NCI-H2107 treated with DMSO at 0.1 percent for 48 hours (cell line): ENCODE data around the gene EME2.

Source experiments
- DNase-seq: peaks from one replicate; lab custom pipeline; 2025; ENCODE audit not compliant: unreplicated experiment; lab: John Stamatoyannopoulos, UW

The EME2 gene

DNA sequence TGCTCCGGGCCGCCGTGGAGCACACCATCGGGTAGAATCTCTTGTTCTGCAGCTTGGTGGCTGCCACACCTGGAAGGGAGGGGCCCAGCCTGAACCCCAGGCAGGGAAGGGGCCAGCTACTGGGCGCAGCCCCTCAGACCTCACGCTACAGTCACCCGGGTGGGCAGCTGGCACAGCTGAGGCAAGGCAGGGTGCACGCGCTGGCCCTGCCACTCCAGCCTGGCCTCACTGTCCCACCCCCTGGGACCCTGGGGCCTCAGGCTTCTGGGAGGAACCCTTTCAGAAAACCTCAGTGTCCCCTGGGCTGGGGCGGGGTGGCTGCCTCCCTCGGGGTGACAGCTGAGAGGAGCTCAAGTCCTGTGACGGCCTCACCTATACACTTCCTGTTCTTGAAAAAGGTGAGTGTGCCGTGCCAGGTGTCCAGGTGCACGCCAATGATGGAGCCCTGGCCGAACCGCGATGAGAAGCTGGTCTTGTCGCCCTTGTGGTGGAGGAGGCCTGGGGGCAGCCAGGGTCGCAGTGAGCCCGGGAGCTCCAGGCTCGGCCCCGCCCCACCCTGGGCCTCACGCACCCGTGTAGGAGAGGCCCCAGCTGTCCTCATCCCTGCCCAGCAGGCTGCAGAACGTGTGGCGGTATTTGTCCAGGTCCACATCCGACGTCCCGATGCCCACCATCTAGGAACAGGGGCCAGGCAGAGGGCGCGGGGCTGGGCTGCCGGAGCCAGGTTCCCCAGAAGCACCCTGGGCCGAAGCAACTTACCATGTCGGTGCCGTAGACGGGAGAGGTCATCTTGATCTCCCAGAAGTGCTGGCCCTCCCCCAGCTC lies 5.0 kb downstream of the EME2 start:
- no peak for DNase-seq

DNA sequence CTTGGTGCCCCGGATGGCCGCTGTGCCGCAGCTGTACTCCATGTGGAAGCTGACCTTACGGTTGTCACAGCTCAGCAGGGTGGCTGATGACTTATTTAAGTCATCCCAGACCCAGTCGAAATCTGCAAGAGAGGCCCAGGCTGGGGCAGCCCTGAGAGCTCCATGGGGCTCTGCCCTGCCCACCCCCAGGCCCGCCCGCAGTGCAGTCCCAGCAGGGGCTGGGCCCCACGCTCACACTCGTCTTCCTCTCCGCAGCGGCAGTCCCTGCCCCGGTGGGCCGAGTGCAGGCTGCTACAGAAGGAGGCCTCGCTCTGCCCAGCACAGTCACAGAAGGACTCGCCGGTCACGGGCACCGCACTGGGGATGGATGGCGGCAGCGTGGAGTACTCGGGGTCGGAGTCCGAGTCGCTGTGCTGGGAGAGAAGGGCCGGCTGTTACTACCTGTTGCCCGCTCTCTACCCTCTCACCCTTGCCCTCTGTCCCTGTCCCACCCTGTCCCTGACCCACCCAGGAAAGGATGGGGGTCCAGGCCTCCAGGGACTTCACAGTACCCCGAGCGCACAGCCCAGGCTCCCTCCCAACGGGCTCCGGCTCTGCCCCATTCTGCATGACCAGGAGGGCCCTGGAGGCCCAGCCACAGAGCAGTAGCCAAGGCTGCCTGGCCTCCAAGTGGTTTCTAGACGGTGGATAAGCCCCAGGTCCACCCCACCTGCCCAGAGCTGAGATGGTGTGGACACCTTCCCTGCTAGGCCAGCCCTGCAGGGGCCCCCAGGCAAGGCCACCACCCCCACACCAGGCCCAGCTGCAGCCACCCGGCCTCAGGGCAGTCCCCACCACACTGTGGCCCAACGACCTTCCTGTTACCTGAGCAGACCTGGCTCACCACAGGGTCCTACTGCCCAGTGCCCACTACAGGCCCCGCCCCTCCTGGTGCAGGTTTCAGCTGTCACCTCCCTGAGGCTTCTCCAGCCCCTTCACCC lies 5.9 kb downstream of the EME2 start:
- no peak for DNase-seq

DNA sequence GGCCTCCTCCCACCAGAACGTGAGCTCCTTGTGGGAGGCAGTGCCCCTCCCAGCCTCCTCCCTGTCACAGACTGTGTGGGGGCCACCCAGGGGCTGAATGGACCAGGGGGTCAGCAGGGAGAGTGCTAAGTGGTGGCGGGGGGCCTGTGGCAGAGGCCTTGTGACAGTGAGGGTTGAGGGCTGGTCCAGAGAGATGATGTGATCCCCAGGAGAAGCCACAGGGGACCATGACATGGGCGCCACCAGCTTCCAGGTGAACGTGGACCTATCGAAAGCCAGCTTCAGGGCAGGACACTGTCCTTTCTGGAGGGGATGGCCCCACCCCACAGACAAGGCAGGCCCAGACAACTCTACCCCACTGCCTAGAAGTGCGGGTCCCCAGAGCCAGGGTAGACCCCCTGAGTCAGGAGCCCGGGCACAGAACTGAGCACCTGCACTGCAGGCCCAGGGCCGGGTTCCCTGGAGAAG lies 6.7 kb downstream of the EME2 start:
- DNase-seq = no peak

DNA sequence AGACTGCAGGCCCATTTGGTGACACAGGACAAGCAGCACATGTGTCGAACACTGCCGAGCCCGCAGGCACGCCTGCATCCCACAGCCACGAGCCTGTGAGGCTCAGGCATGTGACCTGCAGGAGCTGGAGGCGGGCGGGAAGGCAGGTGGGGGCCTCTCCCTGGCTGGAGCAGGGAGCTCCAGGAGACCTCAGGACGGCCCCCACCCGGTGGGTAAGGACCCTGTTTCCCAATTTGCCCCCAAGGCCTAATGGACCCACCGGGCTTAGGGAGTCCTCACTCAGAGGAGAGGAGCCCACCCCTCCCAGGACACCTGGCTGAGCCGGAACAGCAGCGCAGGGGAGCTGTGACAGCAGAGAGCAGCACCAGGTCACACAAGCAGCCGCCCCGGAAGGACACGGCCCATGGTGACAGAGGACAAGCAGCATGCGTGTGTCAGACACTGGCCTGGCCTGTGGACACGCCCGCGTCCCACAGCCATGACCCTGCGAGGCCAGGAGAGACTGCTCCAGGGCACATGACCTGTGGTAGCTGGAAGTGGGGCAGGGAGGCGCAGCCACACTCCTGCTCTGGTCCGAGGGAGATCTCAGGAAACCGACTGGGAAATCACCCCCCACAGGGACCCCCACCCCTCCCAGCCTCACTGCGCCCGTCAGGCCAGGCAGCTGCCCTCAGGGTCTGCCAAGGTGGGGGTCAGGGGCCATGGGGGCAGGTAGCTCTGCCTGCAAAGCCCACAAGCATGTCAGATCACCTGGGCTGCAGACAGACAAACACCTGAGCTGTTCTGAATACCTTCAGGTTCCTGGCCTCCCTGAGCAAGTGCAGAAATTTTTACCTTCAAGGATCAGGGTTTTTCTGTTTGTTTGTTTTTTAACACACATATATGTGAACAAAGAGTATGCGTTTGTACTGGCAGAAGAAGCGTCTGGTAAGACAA lies 7.4 kb downstream of the EME2 start:
- no peak for DNase-seq

DNA sequence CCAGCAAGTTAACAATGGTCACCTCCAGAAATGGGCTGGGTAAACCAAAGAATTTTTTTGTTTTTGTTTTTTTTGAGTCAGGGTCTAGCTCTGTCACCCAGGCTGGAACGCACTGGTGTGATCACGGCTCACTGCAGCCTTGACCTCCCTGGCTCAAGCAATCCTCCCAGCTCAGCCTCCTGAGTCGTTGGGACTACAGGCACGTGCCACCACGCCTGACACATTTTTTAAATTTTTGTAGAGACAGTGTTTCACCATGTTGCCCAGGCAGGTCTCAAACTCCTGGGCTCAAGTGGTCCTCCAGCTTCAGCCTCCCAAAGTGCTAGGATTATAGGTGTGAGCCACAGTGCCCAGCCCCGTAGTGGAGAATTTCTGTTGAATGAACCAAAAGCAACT lies 8.1 kb downstream of the EME2 start:
- DNase-seq = no peak

DNA sequence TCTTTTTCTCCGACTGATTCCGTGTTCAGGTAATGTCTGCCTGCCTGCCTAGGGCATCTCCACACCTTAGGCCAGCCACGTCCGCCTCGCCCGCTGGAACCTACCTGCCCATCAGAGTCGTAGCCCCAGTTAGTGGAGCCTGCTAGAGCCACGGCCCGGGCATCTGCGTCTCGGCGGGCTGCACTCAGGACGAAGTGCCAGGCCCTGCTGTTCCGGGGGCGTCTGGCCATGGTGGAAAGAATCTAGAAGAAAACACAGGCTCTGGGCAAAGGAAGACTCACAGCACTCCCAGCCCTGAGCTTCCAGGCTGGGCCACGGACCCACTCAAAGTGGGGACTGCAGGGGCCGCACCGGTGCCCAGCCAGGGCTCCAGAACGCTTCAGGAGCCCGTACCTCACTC lies 8.6 kb downstream of the EME2 start:
- DNase-seq = no peak

DNA sequence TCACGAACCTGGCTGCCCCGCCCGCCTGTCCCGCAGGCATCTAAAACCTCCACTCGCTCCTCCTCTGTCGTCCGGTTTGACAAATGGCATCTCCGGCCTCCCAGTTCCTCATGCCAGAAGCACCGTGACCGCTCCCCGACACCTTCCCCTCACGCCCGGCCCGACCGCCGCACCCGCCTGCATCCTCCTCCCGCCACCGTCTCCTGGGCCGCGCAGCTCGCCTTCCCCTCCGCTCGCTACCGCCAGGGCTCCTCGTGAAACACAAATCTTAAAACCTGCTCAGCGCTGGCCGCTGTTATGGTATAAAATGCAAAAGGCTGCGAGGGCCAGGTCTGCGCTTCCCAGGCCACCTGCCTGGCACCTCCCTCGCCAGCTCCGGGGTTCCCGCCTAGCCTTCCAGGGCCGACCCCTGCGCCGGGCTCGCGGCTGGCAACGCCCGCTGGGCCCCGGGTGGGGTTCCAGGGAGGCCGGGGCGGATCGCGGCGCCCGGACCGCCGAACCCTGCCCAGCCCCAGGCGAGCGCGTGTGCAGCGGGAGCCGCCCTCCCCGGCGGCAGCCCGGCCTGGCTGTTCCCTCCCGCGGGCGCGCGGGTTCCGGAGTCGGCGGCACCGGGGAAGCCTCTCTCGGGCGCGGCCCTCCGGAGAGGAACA lies 9.3 kb downstream of the EME2 start:
- DNase-seq = no peak

DNA sequence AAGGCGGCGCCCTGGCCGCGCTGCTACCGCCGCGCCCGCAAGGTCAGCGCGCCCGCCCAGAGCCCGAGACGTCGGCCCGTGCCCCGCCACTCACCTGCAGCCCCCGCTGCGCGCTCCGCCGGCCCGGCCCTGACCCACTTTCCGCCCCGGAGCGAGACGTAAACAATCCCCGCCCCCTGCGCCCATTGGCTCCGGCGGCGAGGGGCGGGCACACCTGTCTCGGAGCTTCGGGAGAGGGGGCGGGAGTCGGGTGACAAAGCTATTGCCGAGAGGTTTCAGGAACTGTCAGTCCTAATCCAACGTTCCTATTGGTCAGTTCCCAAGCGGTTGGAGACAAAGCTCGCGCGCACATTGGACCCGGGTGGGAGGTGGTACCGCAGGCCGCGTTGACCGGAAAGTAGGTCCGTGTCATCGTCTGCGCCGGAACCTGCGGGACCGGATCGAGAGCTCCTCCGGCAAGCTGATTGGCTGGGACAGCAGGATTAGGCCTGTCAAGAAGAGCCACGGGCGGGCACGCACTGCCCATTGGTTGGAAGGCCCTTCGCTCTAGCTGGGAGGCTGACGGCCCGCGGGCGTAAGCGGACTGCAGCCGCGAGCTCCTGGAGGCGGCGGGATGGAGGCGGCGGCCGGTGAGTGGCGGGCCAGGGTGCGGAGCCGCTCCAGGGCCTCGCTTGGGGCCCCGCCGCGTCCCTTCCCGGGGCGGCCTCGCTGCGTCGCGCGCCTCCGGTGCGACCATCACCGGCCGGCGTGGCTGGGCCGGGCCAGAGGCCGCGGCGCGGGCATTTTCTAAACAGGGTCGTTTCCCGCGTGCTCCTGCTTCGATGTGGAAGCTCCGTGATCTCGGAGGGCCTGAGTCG lies 10.0 kb downstream of the EME2 start, which contains the start of the genes NUBP2 and SPSB3:
TSS of gene NUBP2 (plus strand) at position 553 of the 857 bp plus-strand sequence. CDS start at position 614, 61 bp downstream.
TSS of gene SPSB3 (minus strand) at position 164 of the 857 bp plus-strand sequence. CDS start 1,088 bp downstream, outside the sequence.
- DNase-seq = peak; percentile 99

DNA sequence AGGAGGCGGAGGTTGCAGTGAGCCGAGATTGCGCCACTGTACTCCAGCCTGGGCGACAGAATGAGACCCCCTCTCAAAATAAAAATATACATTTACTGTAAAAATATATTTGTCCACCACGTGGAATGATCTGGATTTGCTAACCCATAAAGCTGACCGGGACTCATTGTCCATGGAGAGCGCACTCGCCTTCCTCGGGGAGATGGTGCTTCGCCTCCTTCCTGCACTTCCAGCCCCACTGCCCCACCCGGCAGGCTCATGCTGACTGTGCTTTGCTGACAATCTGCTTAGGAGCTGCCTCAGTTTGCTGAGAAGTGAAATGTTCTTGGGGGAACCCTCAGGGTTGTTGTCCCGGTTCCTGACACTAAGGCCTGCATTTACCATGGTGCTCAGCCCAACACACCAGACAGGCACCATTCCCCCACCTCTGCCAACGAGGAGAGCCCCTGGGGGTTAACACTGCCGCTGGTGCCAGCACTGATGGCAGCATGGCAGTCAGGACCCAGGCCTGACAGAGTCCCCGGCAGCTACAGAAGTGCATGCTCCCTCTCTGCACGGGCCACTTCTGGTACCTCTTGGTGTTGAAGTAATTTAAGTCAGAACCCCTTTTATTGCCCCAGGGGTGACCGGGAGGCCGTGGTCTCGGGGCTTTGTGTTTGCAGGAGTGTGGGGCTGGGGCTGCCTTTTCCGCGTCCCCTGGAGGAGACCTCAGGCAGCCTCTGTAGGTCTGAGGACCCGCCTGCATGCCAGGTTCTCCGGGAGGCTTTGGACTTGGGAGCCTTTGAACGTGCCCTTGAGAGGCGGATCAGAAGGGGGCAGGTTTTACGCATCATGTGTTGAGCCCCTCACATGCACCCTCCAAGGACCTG lies 12.6 kb downstream of the EME2 start:
- no peak for DNase-seq

DNA sequence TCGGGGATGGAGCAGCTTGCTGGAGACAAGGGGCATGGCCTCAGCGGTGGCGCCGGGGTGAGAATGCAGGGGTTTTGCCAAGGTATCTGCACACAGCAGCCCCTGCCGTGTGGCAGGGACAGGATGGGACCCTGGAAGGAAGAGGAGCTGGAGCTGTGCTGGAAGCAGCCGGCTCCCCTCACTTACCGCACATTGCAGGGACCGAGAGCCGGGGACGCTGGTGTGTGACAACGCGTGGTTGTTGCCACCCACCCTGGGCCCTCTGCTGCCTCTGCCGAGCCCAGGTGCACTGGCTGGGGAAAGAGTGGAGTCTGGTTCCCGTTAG lies 13.2 kb downstream of the EME2 start:
- no peak for DNase-seq

DNA sequence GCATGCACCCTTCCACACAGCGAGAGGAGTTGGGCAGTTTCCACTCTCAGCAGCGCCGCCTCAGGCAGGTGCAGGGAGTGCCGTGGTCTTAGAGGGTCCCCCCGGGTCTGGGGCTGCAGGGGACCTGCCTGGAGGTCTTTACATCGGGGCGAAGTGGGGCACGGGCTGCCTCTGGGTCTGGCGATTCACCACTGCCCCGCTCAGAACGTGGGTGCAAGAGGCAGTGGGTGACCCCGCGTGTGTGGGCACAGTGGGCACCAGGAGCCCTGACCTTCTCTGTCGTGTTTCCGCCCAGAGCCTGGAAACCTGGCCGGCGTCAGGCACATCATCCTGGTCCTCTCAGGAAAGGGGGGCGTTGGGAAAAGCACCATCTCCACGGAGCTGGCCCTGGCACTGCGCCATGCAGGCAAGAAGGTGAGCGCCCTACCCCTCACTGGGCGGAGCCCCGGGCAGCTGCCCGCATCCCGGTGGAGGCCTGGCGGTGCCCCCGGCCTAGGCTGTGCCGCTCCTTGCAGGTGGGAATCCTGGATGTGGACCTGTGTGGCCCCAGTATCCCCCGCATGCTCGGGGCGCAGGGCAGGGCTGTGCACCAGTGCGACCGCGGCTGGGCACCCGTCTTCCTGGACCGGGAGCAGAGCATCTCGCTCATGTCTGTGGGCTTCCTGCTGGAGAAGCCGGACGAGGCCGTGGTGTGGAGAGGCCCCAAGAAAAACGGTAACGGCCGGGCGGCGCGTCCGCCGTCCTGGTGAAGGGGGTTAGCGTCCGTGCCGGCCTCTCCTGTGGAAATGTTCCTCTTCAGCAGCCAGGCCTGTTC lies 13.8 kb downstream of the EME2 start:
- DNase-seq = no peak

DNA sequence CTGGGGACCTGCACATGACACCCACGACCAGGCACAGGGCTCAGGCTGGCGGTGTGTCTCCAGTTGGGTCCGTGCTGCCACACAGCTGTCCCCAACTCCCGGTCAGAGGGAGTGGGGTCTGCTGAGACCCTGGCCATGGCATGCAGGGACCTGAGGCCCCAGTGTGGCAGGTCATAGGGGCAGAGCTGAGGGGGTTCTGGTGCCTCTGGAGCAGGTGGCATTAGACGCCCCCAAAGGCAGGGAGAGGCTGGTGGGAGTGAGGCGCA lies 14.4 kb downstream of the EME2 start:
- DNase-seq = no peak

DNA sequence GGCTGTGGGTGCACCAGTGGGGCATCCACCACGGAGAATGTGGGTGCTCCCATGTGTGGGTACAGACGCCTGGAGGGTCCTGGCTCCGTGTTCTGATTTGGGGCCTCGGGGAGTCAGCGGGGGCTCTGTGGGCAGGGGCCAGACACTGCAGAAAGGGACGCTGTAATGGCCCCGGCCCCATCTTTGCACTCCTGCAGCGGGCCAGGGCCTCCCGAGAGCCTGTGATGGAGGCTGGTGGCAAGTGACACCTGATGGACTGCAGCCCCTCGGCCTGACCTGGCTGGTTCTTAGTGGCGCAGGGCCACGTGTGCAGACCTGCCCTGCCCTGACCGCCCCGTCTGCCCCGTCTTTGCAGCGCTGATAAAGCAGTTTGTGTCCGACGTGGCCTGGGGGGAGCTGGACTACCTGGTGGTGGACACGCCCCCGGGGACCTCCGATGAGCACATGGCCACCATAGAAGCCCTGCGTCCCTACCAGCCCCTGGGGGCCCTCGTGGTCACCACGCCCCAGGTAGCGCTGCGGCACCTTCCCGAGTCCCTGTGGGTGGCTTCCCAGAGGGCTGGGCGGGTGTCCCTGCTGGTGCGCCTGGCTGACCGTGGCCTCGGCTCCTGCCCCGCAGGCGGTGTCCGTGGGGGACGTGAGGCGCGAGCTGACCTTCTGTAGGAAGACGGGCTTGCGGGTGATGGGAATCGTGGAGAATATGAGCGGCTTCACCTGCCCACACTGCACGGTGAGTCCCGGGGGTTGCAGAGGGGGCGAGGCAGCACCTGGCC lies 14.9 kb downstream of the EME2 start:
- no peak for DNase-seq

DNA sequence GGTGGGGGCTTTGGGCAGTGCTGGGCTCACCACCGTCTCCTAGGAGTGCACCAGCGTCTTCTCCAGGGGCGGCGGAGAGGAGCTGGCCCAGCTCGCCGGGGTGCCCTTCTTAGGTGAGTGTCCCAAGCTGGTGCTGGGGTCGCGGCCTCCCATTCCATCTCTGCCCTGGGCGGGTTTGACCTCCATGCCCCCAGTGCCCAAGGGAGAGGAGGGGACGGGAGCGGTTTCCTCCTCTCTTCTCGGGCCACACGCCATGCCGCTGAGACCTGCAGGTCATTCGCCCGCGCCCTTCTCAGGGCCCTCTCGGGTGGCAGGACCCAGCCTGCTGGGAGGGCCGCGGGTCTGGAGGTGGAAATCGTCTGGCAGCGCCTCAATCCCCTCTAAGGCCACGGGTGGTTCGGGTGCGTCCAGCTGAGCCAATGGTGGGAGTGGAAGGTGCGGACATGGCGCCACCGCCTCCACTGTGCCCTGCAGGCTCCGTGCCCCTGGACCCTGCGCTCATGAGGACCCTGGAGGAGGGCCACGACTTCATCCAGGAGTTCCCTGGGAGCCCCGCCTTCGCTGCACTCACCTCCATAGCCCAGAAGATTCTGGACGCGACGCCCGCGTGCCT lies 15.6 kb downstream of the EME2 start:
- DNase-seq = no peak

DNA sequence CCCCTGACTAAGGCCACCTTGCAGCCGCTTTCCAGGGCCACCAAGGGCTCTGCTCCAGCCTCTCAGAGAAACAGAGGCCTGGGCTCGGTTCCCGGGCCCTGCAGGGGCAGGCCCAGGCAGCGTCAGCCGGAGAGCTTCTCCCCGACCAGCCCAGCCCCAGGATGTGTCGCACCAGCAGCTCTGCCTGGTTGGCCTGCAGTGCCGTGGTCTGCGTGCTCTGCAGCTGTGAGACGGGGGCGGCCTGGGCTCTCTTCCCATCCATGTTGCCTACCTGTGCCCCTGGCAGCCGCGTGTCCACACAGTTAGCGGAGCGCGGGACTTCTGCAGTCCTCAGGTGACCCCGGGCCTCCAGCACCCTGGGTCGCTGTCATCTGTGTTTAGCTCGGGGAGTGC lies 16.1 kb downstream of the EME2 start:
- no peak for DNase-seq

DNA sequence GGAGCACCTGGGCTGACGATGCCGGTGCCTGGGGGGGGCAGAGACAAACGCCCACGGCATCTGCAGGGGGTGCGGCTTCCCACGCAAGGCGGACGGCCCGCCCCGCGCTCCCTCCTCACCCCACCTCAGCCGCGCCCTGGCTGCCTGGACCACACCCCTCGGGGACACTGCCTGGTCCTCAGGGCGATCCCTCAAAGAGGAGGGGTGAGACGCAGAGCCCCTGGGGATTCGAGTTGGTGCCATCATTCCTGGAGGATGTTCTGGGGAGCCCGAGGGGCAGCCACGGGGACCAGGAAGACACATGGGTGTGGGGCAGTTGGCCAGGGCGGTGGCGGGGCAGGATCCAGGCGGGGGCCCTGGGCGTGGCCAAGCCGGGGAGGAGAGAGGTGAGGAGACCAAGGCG lies 17.0 kb downstream of the EME2 start:
- no peak for DNase-seq

DNA sequence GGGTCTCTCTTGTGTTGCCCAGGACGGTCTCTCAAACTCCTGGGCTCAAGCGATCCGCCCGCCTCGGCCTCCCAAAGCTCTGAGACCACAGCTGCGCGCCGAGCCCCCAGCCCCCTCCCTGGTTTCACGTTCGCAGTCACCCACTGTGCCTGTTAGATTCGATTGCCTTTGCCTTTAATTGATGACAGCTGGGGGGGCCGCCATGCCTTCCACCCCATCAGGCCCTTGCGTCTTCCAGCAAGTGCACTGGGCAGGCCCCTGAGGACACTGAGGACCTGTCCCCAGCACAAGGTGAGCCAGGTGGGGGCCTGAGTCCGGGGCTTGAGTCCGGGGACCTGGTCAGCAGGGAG lies 17.6 kb downstream of the EME2 start:
- no peak for DNase-seq
